ENCODE results near the gene PCDHA4. TPM values are rescaled to one million over a fixed set of nuclear protein-coding genes. Genes with fewer than 3 reads are reported as not detected.
"Not testable (repeated sequence)": the region's sequence is repeated elsewhere in the genome, so short reads cannot be mapped to it uniquely, and the experiment has no call there.

Gene PCDHA4
- total and polyA plus RNA-seq, 2 donors (not counting 1 experiment from before 2014, with no cell fraction given) = not detected

GRCh38 chr5:140833993-140834392 is 27.1 kb downstream of the PCDHA4 start, which contains the start of gene PCDHA7:
PCDHA7 (plus strand) TSS chr5:140834269; CDS start chr5:140834384, 115 bp downstream.
- peaks cover 22% of the 10 kb centered on the region for H3K27me3 Mint-ChIP-seq
- H3K4me3 Mint-ChIP-seq = no peak within 1 kb of the TSS
- peaks cover 0 to 10% (median 4%) of the 10 kb centered on the region in 4 experiments for H3K27me3 ChIP-seq (replicated peaks in 1 of 4; ENCODE audit: control extremely low read depth in 1 of 4, control insufficient read depth in 3 of 4, insufficient read depth in 4 of 4, low read length in 3 of 4)
- H3K27ac ChIP-seq (ENCODE audit: low read length in 2 of 2) = no peak within 1 kb of the TSS
- ATAC-seq (ENCODE audit: low read depth) = no peak
- no peaks in the 10 kb centered on the region for H3K36me3 ChIP-seq (replicated peaks in 1 of 2; ENCODE audit: control extremely low read depth in 1 of 2, control insufficient read depth in 1 of 2, extremely low read depth in 1 of 2, insufficient read depth in 2 of 2, low read length in 1 of 2)
- TF ChIP-seq EZH2 (IDR thresholded peaks at IDR 0.05; ENCODE audit: borderline replicate concordance, insufficient read depth, low read depth, low read length, poor library complexity, severe bottlenecking) = no peak
- TF ChIP-seq, protein P1, sequence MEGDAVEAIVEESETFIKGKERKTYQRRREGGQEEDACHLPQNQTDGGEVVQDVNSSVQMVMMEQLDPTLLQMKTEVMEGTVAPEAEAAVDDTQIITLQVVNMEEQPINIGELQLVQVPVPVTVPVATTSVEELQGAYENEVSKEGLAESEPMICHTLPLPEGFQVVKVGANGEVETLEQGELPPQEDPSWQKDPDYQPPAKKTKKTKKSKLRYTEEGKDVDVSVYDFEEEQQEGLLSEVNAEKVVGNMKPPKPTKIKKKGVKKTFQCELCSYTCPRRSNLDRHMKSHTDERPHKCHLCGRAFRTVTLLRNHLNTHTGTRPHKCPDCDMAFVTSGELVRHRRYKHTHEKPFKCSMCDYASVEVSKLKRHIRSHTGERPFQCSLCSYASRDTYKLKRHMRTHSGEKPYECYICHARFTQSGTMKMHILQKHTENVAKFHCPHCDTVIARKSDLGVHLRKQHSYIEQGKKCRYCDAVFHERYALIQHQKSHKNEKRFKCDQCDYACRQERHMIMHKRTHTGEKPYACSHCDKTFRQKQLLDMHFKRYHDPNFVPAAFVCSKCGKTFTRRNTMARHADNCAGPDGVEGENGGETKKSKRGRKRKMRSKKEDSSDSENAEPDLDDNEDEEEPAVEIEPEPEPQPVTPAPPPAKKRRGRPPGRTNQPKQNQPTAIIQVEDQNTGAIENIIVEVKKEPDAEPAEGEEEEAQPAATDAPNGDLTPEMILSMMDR (IDR thresholded peaks at IDR 0.05) = no peak
- H3K4me2 ChIP-seq (replicated peaks; ENCODE audit: low read depth, low read length, poor library complexity, severe bottlenecking) = no peak within 1 kb of the TSS
- H3K9me3 ChIP-seq (ENCODE audit: control extremely low read depth in 1 of 3, control insufficient read depth in 2 of 3, insufficient read depth in 1 of 3, low read length in 2 of 3) = peaks cover 0 to 34% (median 7%) of the 10 kb centered on the region in 3 donors
- H3K9ac ChIP-seq (ENCODE audit: low read length) = no peak within 1 kb of the TSS
- intact Hi-C loops (cut with micrococcal nuclease) = no loop called here
- H2AFZ ChIP-seq (ENCODE audit: insufficient read depth, low read depth, low read length, poor library complexity, severe bottlenecking) = no peak within 1 kb of the TSS
- H3K4me1 ChIP-seq (ENCODE audit: control insufficient read depth in 2 of 2, insufficient read depth in 2 of 2, low read length in 2 of 2) = no peaks in the 10 kb centered on the region
- peaks cover 3% of the 10 kb centered on the region for H3K9me3 Mint-ChIP-seq (ENCODE audit: insufficient read depth)
- H3K27ac Mint-ChIP-seq = no peak within 1 kb of the TSS
- WGBS (ENCODE audit: insufficient coverage) = 30% methylated on average over 3 of the region's 8 CpGs
- ChIA-PET POLR2A (no interaction called here), CTCF (no interaction called here)
- no peak within 1 kb of the TSS for H3K4me3 ChIP-seq (ENCODE audit: control extremely low read depth in 1 of 5, extremely low read depth in 1 of 5, insufficient read depth in 1 of 5, low read depth in 2 of 5, low read length in 4 of 5)
- no peak for DNase-seq
- H3K4me1 Mint-ChIP-seq = no peaks in the 10 kb centered on the region
- H3K79me2 ChIP-seq (ENCODE audit: control insufficient read depth, insufficient read depth, low read length) = no peaks in the 10 kb centered on the region
- no peaks in the 10 kb centered on the region for H4K20me1 ChIP-seq (ENCODE audit: control insufficient read depth, insufficient read depth, low read length, poor library complexity, severe bottlenecking)

DNA sequence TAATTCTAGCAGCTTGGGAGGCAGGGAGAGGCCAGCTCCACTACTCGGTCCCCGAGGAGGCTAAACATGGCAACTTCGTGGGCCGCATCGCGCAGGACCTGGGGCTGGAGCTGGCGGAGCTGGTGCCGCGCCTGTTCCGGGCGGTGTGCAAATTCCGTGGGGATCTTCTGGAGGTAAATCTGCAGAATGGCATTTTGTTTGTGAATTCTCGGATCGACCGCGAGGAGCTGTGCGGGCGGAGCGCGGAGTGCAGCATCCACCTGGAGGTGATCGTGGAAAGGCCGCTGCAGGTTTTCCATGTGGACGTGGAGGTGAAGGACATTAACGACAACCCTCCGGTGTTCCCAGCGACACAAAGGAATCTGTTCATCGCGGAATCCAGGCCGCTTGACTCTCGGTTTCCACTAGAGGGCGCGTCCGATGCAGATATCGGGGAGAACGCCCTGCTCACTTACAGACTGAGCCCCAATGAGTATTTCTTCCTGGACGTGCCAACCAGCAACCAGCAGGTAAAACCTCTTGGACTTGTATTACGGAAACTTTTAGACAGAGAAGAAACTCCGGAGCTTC is 27.7 kb downstream of the PCDHA4 start:
- POLR2A ChIA-PET; CTCF ChIA-PET; ATAC-seq (ENCODE audit: low read depth); H3K4me3 ChIP-seq (ENCODE audit: control extremely low read depth in 1 of 5, extremely low read depth in 1 of 5, insufficient read depth in 1 of 5, low read depth in 2 of 5, low read length in 4 of 5); DNase-seq; H4K20me1 ChIP-seq (ENCODE audit: control insufficient read depth, insufficient read depth, low read length, poor library complexity, severe bottlenecking); H3K4me1 ChIP-seq (ENCODE audit: control insufficient read depth in 2 of 2, insufficient read depth in 2 of 2, low read length in 2 of 2); H2AFZ ChIP-seq (ENCODE audit: insufficient read depth, low read depth, low read length, poor library complexity, severe bottlenecking); H3K4me2 ChIP-seq (replicated peaks; ENCODE audit: low read depth, low read length, poor library complexity, severe bottlenecking); H3K4me1 Mint-ChIP-seq; H3K9ac ChIP-seq (ENCODE audit: low read length); H3K79me2 ChIP-seq (ENCODE audit: control insufficient read depth, insufficient read depth, low read length); H3K36me3 ChIP-seq (replicated peaks in 1 of 2; ENCODE audit: control extremely low read depth in 1 of 2, control insufficient read depth in 1 of 2, extremely low read depth in 1 of 2, insufficient read depth in 2 of 2, low read length in 1 of 2); H3K27ac ChIP-seq (ENCODE audit: low read length in 2 of 2); H3K9me3 Mint-ChIP-seq (ENCODE audit: insufficient read depth); intact Hi-C loops (cut with micrococcal nuclease); H3K27ac Mint-ChIP-seq; H3K4me3 Mint-ChIP-seq: not testable (repeated sequence)
- 35% methylated on average over 21 of the region's 38 CpGs for WGBS (ENCODE audit: insufficient coverage)
- Histone ChIP-seq H3K9me3 (ENCODE audit: control extremely low read depth in 1 of 3, control insufficient read depth in 2 of 3, insufficient read depth in 1 of 3, low read length in 2 of 3) (peaks cover 0 to 29% (median 7%) of the 10 kb centered on the region in 3 donors), H3K27me3 (replicated peaks in 1 of 4; ENCODE audit: control extremely low read depth in 1 of 4, control insufficient read depth in 3 of 4, insufficient read depth in 4 of 4, low read length in 3 of 4) (peaks cover 0 to 10% (median 4%) of the 10 kb centered on the region in 4 experiments)
- H3K27me3 Mint-ChIP-seq = peaks cover 22% of the 10 kb centered on the region

All from B cell (primary cell).